HCT116 (cell line): Measurements from ENCODE around the gene PACSIN2. TPM values are rescaled to one million over a fixed set of nuclear protein-coding genes. Genes with fewer than 3 reads are reported as not detected.

Source experiments
- ATAC-seq: fragments of 200-7000 bp; cut with Tn5 transposase; 2 replicates; pipeline ENCODE4 v1.9.1; 2020; ENCODE audit warnings: mild to moderate bottlenecking, moderate library complexity
- BruUV-seq: library from RNA; stranded (reverse); fragments of 400-500 nt; replicated peaks from 2 replicates; lab custom pipeline; 2021; lab: Mats Ljungman, UMichigan
- CTCF ChIA-PET: fragments of 300-600 bp; sonication (Branson Sonifier 250); formaldehyde crosslinking; loops from one replicate; lab custom pipeline; 2021; ENCODE audit warnings: antibody characterized with exemption; lab: Charles Lee
- POLR2A ChIA-PET: fragments of 300-600, 350-600 bp; sonication (Branson Sonifier 250); formaldehyde crosslinking; loops from one replicate; lab custom pipeline; 2021; ENCODE audit warnings: antibody characterized with exemption; lab: Charles Lee
- RAD21 ChIA-PET, 2 experiments: fragments of 300-600 bp; sonication (Branson Sonifier 250); formaldehyde crosslinking; loops; one replicate each; lab custom pipeline; 2023; ENCODE audit warnings: low total read pairs in 2 of 2; ENCODE audit not compliant: uncharacterized antibody in 2 of 2, unreplicated experiment in 2 of 2, low non-redundant PET in 1 of 2; lab: Charles Lee
- DNase-seq: peaks from one replicate; pipeline ENCODE4 v3.0.0-alpha.2; 2010; ENCODE audit warnings: low read depth, low spot score
- H2AFZ ChIP-seq: fragments of 200-600 bp; shearing (Covaris generic), sonication (generic); 2 replicates; pipeline ENCODE4 v1.6.1; 2017; ENCODE audit warnings: low read depth, mixed run types, mixed read lengths, antibody characterized with exemption, low read length; ENCODE audit not compliant: poor library complexity, severe bottlenecking
- H3K27ac ChIP-seq: 2 replicates; pipeline ENCODE4 v1.5.1; 2012; ENCODE audit warnings: low read depth, low read length
- H3K27me3 ChIP-seq: fragments of 200-600 bp; sonication (generic); 2 replicates; pipeline ENCODE4 v1.6.1; 2016; ENCODE audit warnings: mixed run types, low read length, mixed read lengths; ENCODE audit not compliant: insufficient read depth
- H3K36me3 ChIP-seq, 2 experiments: fragments of 200-500 bp in 1 of 2; fragments of 200-600 bp in 1 of 2; sonication (Bioruptor generic) in 1 of 2; sonication (generic) in 1 of 2; 2 replicates each; pipeline versions ENCODE4 v1.5.1 to v1.6.1; 2014 to 2016; ENCODE audit warnings: low read length in 2 of 2, inconsistent platforms in 1 of 2, mixed read lengths in 1 of 2, mixed run types in 1 of 2; ENCODE audit not compliant: insufficient read depth in 2 of 2, control insufficient read depth in 1 of 2
- H3K4me1 ChIP-seq, 2 experiments: fragments of 200-600 bp in 1 of 2; sonication (generic) in 1 of 2; 2 replicates each; pipeline versions ENCODE4 v1.5.1 to v1.6.1; 2012 to 2017; ENCODE audit warnings: low read length in 2 of 2, inconsistent platforms in 1 of 2, mild to moderate bottlenecking in 1 of 2, mixed read lengths in 1 of 2, mixed run types in 1 of 2, moderate library complexity in 1 of 2; ENCODE audit not compliant: insufficient read depth in 2 of 2, control insufficient read depth in 1 of 2
- H3K4me2 ChIP-seq: fragments of 200-600 bp; sonication (generic); 2 replicates; pipeline ENCODE4 v1.6.1; 2017; ENCODE audit warnings: mixed run types, low read length, mixed read lengths
- H3K4me3 ChIP-seq, 2 experiments: fragments of 200-600 bp in 1 of 2; sonication (generic) in 1 of 2; replicated peaks in 1 of 2; 2 replicates each; pipeline ENCODE4 v1.5.1; 2011 to 2016; ENCODE audit warnings: low read length in 2 of 2, control low read depth in 1 of 2, low read depth in 1 of 2, mild to moderate bottlenecking in 1 of 2, mixed read lengths in 1 of 2, mixed run types in 1 of 2
- H3K79me2 ChIP-seq: fragments of 200-600 bp; sonication (generic); 2 replicates; pipeline ENCODE4 v1.6.1; 2017; ENCODE audit warnings: mild to moderate bottlenecking, mixed run types, low read length, moderate library complexity, mixed read lengths; ENCODE audit not compliant: insufficient read depth
- H3K9ac ChIP-seq: fragments of 200-600 bp; sonication (generic); 2 replicates; pipeline ENCODE4 v1.6.1; 2016; ENCODE audit warnings: low read length, mixed read lengths
- H3K9me2 ChIP-seq: fragments of 200-600 bp; sonication (generic), shearing (Covaris generic); 2 replicates; pipeline ENCODE4 v1.6.1; 2017; ENCODE audit warnings: mixed run types, mild to moderate bottlenecking, moderate library complexity; ENCODE audit not compliant: insufficient read depth
- H3K9me3 ChIP-seq, 2 experiments: fragments of 200-500 bp in 1 of 2; fragments of 200-600 bp in 1 of 2; sonication (Bioruptor generic) in 1 of 2; sonication (generic) in 1 of 2; 2 replicates each; pipeline ENCODE4 v1.6.1; 2014 to 2017; ENCODE audit warnings: low read length in 2 of 2, mixed read lengths in 2 of 2, inconsistent platforms in 1 of 2, low read depth in 1 of 2, mild to moderate bottlenecking in 1 of 2, mixed run types in 1 of 2, moderate library complexity in 1 of 2; ENCODE audit not compliant: control insufficient read depth in 1 of 2, insufficient read depth in 1 of 2
- H4K20me1 ChIP-seq: fragments of 200-600 bp; sonication (generic), shearing (Covaris generic); 2 replicates; pipeline ENCODE4 v1.6.1; 2017; ENCODE audit warnings: mixed run types, mild to moderate bottlenecking, moderate library complexity; ENCODE audit not compliant: insufficient read depth
- CEBPB ChIP-seq: IDR thresholded peaks from 2 replicates; pipeline ENCODE4 v1.6.1; 2012; ENCODE audit warnings: low read depth
- EGR1 ChIP-seq: IDR thresholded peaks from 2 replicates; pipeline ENCODE4 v1.6.1; 2012; ENCODE audit warnings: low read depth
- EZH2 ChIP-seq: fragments of 200-600 bp; sonication (generic); IDR thresholded peaks from 2 replicates; pipeline ENCODE4 v1.6.1; 2017; ENCODE audit warnings: antibody characterized with exemption, mixed run types
- EZH2phosphoT487 ChIP-seq: fragments of 200-600 bp; IDR thresholded peaks from 2 replicates; pipeline ENCODE4 v1.6.1; 2018; ENCODE audit warnings: antibody characterized with exemption, borderline replicate concordance
- FOSL1 ChIP-seq: IDR thresholded peaks from 2 replicates; pipeline ENCODE4 v1.6.1; 2012; ENCODE audit warnings: low read depth
- JUND ChIP-seq: IDR thresholded peaks from 2 replicates; pipeline ENCODE4 v1.6.1; 2012
- POLR2A ChIP-seq: IDR thresholded peaks from 2 replicates; pipeline ENCODE4 v1.7.0; 2011; ENCODE audit warnings: borderline replicate concordance; ENCODE audit not compliant: insufficient read depth, insufficient read length; ENCODE audit errors: extremely low read depth
- POLR2AphosphoS5 ChIP-seq: IDR thresholded peaks from 2 replicates; pipeline ENCODE4 v1.6.1; 2011; ENCODE audit warnings: mild to moderate bottlenecking, low read depth, low read length, moderate library complexity
- RAD21 ChIP-seq: IDR thresholded peaks from 2 replicates; pipeline ENCODE4 v1.6.1; 2012; ENCODE audit warnings: low read depth, mild to moderate bottlenecking
- SP1 ChIP-seq: IDR thresholded peaks from 2 replicates; pipeline ENCODE4 v1.6.1; 2012; ENCODE audit warnings: low read depth
- intact Hi-C: fragments of 100-400 bp; cut with micrococcal nuclease; formaldehyde crosslinking; loops from 2 replicates; pipeline ENCODE4 v1.10.0; 2022
- total RNA-seq: library from RNA; stranded (reverse); gene quantifications from one replicate; pipeline ENCODE4 v1.2.1, GENCODE V29; 2021; ENCODE audit not compliant: unreplicated experiment
- TF ChIP-seq, protein P1 (sequence below): IDR thresholded peaks from 2 replicates; pipeline ENCODE4 v1.6.1; 2012
- TF ChIP-seq, protein P2 (sequence below): IDR thresholded peaks from 2 replicates; pipeline ENCODE4 v1.6.1; 2012
- TF ChIP-seq, protein P3 (sequence below): IDR thresholded peaks from 2 replicates; pipeline ENCODE4 v1.6.1; 2012; ENCODE audit warnings: low read depth
- TF ChIP-seq, protein P4 (sequence below), 3 experiments: fragments of 200-600 bp in 1 of 3; sonication (generic) in 1 of 3; IDR thresholded peaks in 2 of 3; conservative IDR thresholded peaks in 1 of 3; 2 replicates each; pipeline ENCODE4 v1.5.1; 2012 to 2017; ENCODE audit warnings: low read depth in 2 of 3, low read length in 2 of 3, antibody characterized with exemption in 1 of 3, borderline replicate concordance in 1 of 3, control low read depth in 1 of 3, mild to moderate bottlenecking in 1 of 3, mixed read lengths in 1 of 3, mixed run types in 1 of 3, moderate library complexity in 1 of 3; ENCODE audit not compliant: insufficient read depth in 1 of 3

PACSIN2 gene
- total RNA-seq, 1 experiment from 2014 or later = 48.2 TPM

DNA sequence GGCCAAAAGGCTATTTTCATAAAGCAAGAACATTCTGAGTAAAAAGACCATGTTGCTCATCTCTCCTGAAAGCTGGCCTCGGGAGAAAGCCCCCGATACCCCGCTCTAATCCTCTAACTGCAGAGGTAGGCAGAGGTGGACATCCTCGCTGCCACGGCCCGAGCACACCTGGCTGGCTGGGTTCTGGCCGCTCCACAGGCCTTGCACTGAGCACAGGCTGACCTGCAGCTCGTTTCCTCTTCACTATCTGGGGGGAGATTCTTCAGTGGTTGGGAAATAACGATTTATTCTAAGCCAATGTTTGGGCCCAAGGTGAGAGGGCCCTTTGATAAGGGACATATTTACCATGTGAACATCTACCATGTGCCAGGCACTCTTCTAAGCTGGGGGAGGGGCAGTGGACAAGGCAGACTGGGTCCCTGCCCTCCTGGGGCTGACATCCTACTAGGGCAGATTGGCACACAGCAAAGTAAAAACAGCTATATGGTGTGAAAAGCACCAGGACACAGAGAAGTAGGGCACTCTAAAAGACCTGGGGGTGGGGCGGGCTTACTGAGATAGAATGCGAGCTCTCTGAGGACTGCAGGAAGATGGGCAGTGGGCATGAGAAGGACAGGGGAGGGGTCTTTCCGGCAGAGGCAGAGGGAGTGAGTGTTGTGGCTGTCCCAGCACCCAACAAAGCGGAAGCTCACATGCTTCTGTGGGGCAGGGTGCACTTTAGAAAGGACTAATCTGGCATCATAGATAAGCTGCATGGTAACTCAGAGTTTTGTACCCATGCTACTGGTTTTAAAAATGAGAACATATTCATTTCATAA, 92.4 kb downstream of the PACSIN2 start:
- H3K4me1 ChIP-seq = peaks cover 44 to 54% of the 10 kb centered on the region in 2 experiments
- H3K9ac ChIP-seq = peak overlapping the region; percentile 29
- DNase-seq (no peak), ATAC-seq (no peak)
- ChIA-PET CTCF (interaction anchor here (0.9 kb wide), 1 partner anchor 54 kb away, joined by 3 read pairs; no protein-coding TSS in a partner anchor), RAD21 (no interaction called here), POLR2A (no interaction called here)
- no peak overlapping the region for H3K27ac ChIP-seq
- H3K27me3 ChIP-seq = no peaks in the 10 kb centered on the region
- peak overlapping the region; percentile 49 for H3K4me2 ChIP-seq
- no peak overlapping the region for H3K4me3 ChIP-seq
- peaks cover 50% of the 10 kb centered on the region; the same call in 1 of the 2 replicates for H3K79me2 ChIP-seq
- no peaks in the 10 kb centered on the region for H3K9me2 ChIP-seq
- TF ChIP-seq JUND (no peak), EZH2 (no peak), SP1 (no peak), EZH2phosphoT487 (no peak), FOSL1 (no peak), CEBPB (no peak), EGR1 (no peak), POLR2A (no peak), RAD21 (no peak), POLR2AphosphoS5 (no peak)
- TF ChIP-seq, protein P1, sequence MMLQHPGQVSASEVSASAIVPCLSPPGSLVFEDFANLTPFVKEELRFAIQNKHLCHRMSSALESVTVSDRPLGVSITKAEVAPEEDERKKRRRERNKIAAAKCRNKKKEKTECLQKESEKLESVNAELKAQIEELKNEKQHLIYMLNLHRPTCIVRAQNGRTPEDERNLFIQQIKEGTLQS = no peak
- TF ChIP-seq, protein P2, sequence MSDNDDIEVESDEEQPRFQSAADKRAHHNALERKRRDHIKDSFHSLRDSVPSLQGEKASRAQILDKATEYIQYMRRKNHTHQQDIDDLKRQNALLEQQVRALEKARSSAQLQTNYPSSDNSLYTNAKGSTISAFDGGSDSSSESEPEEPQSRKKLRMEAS = no peak
- TF ChIP-seq, protein P3, sequence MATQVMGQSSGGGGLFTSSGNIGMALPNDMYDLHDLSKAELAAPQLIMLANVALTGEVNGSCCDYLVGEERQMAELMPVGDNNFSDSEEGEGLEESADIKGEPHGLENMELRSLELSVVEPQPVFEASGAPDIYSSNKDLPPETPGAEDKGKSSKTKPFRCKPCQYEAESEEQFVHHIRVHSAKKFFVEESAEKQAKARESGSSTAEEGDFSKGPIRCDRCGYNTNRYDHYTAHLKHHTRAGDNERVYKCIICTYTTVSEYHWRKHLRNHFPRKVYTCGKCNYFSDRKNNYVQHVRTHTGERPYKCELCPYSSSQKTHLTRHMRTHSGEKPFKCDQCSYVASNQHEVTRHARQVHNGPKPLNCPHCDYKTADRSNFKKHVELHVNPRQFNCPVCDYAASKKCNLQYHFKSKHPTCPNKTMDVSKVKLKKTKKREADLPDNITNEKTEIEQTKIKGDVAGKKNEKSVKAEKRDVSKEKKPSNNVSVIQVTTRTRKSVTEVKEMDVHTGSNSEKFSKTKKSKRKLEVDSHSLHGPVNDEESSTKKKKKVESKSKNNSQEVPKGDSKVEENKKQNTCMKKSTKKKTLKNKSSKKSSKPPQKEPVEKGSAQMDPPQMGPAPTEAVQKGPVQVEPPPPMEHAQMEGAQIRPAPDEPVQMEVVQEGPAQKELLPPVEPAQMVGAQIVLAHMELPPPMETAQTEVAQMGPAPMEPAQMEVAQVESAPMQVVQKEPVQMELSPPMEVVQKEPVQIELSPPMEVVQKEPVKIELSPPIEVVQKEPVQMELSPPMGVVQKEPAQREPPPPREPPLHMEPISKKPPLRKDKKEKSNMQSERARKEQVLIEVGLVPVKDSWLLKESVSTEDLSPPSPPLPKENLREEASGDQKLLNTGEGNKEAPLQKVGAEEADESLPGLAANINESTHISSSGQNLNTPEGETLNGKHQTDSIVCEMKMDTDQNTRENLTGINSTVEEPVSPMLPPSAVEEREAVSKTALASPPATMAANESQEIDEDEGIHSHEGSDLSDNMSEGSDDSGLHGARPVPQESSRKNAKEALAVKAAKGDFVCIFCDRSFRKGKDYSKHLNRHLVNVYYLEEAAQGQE = no peak
- TF ChIP-seq, protein P4, sequence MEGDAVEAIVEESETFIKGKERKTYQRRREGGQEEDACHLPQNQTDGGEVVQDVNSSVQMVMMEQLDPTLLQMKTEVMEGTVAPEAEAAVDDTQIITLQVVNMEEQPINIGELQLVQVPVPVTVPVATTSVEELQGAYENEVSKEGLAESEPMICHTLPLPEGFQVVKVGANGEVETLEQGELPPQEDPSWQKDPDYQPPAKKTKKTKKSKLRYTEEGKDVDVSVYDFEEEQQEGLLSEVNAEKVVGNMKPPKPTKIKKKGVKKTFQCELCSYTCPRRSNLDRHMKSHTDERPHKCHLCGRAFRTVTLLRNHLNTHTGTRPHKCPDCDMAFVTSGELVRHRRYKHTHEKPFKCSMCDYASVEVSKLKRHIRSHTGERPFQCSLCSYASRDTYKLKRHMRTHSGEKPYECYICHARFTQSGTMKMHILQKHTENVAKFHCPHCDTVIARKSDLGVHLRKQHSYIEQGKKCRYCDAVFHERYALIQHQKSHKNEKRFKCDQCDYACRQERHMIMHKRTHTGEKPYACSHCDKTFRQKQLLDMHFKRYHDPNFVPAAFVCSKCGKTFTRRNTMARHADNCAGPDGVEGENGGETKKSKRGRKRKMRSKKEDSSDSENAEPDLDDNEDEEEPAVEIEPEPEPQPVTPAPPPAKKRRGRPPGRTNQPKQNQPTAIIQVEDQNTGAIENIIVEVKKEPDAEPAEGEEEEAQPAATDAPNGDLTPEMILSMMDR (IDR thresholded peaks at IDR 0.05 in 2 of 3, conservative IDR thresholded peaks at IDR 0.05 in 1 of 3; ENCODE audit: borderline replicate concordance in 1 of 3, insufficient read depth in 1 of 3, low read depth in 2 of 3, low read length in 2 of 3) = no peak
- intact Hi-C loops = no loop called here
- no peaks in the 10 kb centered on the region for H4K20me1 ChIP-seq
- BruUV-seq = no TSS peak
- no peak overlapping the region for H2AFZ ChIP-seq
- H3K9me3 ChIP-seq = no peaks in the 10 kb centered on the region
- no peaks in the 10 kb centered on the region for H3K36me3 ChIP-seq
